Cardiac septum (tissue), 1 donor: Measurements from ENCODE around the gene THEM4. TPM values are rescaled to one million over a fixed set of nuclear protein-coding genes. Genes with fewer than 3 reads are reported as not detected.

Source experiments
- DNase-seq: peaks from one replicate; pipeline ENCODE4 v3.0.0-alpha.2; 2020; ENCODE audit warnings: low spot score
- intact Hi-C: fragments of 100-400 bp; cut with DNase I; formaldehyde crosslinking; loops from one replicate; pipeline ENCODE4 v1.14.0; 2022
- long read RNA-seq: library from polyadenylated mRNA; unstranded; transcript quantifications from one replicate; pipeline ENCODE4 v2.0.0, GENCODE V29; 2021
- total RNA-seq: library from RNA; stranded (reverse); fragmentation: NEBNext Ultra II Directional; extraction: Animal tissue kit (Norgen Biotek cat#: 25700); gene quantifications from one replicate; pipeline ENCODE4 v1.2.1, GENCODE V29; 2021
- donor health status: DM: no; HTN: no; CAD: no.

THEM4 gene
- total RNA-seq, result 15.7 TPM
- long read RNA-seq, transcript THEM4-201 (6 exons, 2,377 nt), result minor isoform, 7 of 20 reads
- long read RNA-seq, transcript THEM4-202 (7 exons, 1,832 nt), result major isoform, 9 of 20 reads
- long read RNA-seq, partial matches to known transcripts, result 2 of 20 reads
- long read RNA-seq, other reads (novel, unspliced or antisense), result 2 of 20 reads

DNA sequence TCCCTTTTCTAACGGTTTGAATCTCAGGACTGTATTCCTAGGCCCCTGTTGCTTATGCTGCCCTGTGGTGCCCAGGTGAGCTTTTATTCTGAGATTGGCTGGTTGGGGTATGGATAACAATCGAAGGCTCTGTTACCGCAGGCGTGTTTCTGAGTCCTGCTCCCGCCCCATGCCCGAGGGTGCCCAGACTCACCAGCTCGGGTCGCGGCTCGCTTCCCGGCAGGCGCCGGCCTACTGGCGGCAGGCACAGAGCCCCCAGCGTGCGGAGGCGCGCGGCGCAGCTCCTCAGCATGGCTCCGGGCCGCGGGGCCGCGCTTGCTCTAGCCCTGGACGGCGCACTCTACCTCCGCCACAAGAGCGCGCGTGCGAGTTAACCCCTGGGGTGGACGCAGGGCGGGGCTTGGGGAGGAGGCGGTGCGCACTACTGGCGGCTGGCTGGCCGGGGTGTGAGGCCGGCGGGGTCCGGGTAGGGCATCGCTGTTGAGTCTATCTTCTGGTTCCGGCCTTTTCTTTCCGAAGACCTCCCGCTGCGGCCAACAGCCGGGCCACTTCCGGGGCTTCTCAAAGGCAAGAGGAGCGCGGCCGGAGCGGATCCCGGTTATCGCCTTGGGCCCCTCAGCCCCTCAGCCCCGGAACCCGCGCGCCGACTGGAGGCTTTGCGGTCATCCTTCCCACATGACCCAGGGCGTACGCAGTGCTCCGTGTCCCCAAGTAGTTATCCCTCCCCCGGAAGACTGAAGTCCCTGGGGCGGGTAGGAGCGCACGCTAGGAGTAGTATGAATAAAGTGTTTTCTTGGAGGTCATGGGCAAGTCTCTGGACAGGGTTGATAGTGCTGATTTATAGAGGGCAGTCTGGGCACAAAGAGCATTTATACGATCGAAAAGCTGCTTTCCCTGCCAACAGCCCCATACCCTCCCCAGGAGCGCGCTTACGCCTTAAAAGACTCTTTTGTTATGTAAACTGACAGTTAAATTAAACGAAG is at the start of gene THEM4:
Gene THEM4, minus strand, starts transcription at position 345 of the 983 bp plus-strand sequence. Its CDS starts 53 bp downstream, at position 292.
- DNase-seq, result peak; percentile 98
- intact Hi-C loops, result no loop called here

DNA sequence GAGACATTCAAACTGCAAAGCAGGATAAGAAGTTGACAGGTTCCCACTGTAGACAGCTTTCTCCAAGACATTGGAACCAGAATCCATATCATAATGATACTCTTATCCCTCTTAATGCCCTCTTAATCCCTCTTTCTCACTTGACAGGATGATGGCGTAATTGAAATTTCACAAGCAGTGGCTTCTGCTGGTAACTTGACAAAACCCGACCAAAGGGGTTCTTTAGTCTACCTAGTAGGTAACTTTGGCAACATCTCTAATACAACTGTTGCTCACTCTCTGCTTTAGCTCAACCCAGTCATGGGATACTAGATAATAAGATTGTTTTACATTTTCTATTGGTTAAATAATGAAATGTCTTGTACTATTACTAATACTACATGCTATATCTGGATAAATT is 49.6 kb upstream of the THEM4 start:
- intact Hi-C loops, result no loop called here
- DNase-seq, result no peak

DNA sequence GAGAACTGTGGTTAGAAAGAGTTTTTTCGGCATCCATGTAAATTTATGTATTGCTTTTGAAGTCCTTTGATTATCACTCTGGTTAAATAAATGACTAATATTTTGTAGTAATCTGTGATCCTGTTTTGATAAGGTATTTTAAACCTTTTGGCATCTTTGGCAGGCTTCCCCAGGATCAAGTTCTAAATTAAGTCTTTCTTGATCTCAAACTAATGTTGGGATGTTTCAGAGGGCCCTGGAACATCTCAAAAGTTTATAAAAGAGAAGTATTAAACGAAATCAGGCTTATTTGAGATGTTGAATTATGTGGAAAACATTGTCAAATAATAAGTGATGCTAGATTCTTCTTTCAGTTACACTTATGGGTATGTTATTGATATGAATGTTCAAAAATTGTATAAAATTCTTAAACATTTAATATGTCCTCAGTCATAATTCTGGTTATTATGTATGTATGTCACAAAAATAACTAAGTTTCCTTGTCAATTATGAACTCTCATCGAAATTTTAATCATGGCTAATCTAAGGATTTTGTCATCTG is 47.7 kb upstream of the THEM4 start:
- intact Hi-C loops, result no loop called here
- DNase-seq, result no peak

GRCh38 chr1:151953409-151954094 is 44.2 kb upstream of the THEM4 start:
- no peak for DNase-seq

DNA sequence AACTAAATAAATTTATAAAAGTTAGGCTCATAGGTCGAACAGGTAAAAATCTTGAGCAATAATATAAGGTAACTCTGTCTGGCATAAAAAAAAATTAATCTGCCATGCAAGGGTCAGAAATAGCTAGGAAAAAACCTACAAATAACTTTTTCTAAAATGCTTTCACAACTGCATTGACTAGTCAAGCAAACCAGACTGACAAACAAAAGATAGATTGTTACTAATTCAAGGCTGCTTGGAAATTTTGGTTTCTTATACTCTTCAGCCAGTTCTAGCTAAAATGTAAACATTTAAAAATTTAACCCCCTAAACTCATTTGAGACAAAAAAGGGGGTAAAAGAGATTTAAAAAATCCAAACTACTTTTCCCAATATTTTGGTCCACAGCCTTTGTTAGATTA is 43.5 kb upstream of the THEM4 start:
- intact Hi-C loops, result no loop called here
- no peak for DNase-seq

More at GRCh38 chr1:151953409-151954094, 44.2 kb upstream of the THEM4 start:
- intact Hi-C loops, result no loop called here

GRCh38 chr1:151949371-151950193 is 40.3 kb upstream of the THEM4 start:
- no peak for DNase-seq
- intact Hi-C loops, result no loop called here

DNA sequence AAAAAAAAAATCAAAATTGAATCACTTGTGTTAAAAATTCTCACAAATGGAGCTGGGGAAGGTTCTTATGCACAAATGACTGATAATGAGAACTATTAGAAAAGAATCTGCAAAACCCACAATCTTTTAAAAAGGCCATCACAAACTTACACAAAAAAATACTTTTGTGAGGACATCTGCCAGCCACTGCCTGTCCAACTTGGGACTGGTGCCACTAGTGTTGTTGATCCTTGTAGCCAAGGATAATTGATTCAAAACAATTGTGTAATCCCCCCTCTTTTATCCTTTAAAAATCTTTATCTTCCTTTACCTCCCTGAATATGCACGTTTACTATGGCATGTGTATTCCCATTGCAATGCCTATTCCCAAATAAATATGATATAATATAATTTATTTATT is 39.2 kb upstream of the THEM4 start:
- no peak for DNase-seq
- intact Hi-C loops, result no loop called here

DNA sequence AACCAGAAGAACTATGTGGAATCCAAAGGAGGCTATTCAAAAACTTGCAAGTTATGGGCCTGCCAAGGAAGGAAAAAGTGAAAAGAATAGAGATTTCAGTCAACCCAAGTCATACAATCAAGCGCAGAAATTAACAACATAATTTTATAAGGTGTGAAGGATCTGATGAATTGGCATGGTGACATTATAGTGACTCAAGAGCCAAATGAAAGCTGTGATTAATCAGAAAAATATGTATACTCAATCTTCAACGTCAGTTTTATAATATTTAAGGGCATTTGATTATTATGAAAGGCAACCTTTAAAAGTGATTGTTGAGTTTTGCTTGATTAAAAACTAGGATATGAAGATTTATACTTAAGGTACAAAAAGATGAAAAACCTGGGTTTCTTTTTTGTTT is 37.8 kb upstream of the THEM4 start:
- DNase-seq, result no peak
- intact Hi-C loops, result no loop called here

- intact Hi-C loops, result loop anchor here (1.0 kb wide), 1 partner anchor 46 kb away; no protein-coding TSS in a partner anchor
- peak; percentile 88 for DNase-seq
Observed at GRCh38 chr1:151945725-151946722, 36.7 kb upstream of the THEM4 start.

DNA sequence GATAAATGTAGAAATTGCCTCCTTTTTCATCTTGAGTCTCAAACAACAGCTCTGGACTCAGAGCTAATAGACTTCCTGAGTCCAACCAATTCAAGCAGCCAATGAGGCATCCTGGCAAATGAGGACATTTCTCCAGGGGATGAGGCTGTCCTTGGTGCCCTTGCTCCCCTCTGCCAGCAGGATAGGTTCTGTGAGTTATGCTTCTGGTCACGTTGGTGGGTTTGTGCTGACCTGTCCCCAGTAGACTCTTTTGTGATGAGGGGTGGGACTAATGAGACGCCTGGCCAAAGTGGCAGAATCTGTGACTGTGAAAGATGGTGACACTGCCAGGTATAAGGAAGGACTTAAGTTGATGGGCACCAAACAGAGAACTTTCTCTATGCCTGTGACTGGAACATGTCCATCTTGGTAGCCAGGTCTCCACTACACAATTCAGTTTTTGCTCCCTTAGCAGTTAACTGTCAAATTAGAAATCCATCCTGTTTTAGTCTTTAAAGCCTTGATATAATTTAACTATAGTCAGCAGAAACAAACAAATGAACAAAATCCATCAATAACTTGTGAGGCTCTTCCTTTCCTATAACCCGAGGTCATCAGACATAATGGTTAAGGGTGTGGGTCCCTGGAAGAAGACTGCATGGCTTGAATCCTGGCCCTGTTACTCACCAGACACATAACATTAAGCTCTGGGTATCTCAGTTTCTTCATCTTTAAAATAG is 35.7 kb upstream of the THEM4 start:
- intact Hi-C loops, result no loop called here
- no peak for DNase-seq

DNA sequence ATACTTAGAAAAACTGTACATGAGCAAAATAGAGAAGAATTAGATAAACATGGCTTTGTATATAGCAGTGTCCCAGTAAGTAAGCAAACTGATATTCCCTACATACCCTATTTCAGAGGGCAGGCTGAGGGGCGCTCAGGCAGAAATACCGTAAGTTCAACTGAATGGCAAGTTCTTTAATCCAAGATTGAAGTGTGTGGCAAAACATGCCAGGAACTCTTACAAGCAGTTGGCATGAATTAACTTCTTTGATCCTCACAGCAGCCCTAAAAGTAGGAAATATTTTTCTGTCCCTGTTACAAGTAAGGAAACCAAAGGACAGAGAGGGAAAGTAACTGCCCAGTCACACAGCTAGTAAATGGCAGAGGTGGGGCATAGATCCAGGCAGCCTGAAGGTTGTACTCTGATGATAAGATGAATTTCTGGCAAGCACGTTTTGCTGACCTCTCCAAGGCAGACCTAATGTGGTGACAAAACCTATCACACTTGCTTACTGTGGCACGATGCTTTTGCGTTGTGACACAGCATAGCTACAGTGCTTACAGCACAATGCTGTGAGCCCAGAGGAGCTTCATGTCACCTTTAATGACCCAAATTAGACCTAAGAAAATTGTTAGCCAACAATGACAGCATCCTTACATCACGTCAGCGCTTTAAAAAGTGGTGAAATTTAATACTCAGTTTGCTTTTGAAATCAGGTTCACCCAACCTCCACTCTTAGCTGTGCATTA is 35.0 kb upstream of the THEM4 start:
- intact Hi-C loops, result no loop called here
- DNase-seq, result no peak

GRCh38 chr1:151943591-151943990 is 34.3 kb upstream of the THEM4 start:
- intact Hi-C loops, result no loop called here
- DNase-seq, result no peak

GRCh38 chr1:151942882-151943281 is 33.6 kb upstream of the THEM4 start:
- intact Hi-C loops, result no loop called here
- no peak for DNase-seq

- DNase-seq, result no peak
- intact Hi-C loops, result no loop called here
Observed at GRCh38 chr1:151940541-151940940, 31.2 kb upstream of the THEM4 start.

DNA sequence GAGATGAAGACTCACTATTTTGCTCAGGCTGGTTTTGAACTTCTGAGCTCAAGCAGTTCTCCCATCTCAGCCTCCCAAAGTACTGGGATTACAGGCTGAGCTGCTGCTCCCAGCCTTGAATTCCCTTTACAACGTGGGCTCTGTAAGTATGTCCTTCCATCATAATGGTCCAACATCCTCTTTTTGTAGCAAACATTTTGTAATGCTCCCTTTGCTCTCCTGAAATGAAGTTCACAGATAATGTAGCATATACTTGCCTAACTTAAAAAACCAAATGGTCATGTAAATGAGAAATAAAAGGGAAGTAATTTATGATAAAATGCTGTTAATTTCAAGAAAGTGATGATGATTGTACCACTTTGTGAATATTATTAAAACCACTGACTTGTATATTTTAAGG is 30.5 kb upstream of the THEM4 start:
- no peak for DNase-seq
- intact Hi-C loops, result no loop called here

DNA sequence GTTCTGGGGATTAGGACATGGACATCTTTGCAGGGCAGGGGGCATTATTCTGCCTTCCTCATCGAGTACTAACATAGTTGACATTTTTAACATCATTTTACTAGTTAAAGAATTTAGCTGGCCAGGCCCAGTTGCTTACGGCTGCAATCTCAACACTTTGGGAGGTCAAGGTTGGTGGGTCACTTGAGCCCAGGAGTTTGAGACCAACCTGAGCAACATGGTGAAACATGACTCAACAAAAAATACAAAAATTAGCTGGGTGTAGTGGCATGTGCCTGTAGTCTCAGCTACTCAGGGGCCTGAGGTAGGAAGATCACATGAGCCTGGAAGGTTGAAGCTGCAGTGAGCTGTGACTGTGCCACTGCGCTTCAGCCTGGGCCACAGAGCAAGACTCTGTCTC is 29.8 kb upstream of the THEM4 start:
- intact Hi-C loops, result no loop called here
- no peak for DNase-seq

DNA sequence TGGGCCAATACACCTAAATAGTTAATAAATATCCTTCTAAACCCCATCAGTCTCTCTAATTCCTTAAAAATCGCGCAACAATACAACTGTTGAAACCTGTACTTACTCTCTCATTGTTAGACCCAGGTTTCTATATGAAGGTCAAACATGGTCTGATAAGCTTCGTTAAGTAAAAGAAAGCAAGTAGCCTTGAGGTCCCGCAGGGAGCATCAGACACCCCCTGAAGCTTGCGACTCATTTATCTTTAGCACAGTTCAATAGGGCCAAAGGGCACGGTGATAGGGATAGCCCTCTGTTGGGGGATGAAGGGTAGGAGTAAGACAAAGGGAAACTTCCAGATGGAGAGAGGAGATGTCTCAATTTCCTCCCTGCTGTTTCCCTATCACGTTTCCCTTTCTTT is 27.3 kb upstream of the THEM4 start:
- DNase-seq, result no peak
- intact Hi-C loops, result no loop called here
